Panc1 (cell line): ENCODE measurements around the gene ATP8B1. TPM values are rescaled to one million over a fixed set of nuclear protein-coding genes. Genes with fewer than 3 reads are reported as not detected.

ENCODE experiments used
- ATAC-seq: fragments of 200-7000 bp; cut with Tn5 transposase; 2 replicates; pipeline ENCODE4 v1.9.1; 2020; ENCODE audit warnings: mild to moderate bottlenecking, moderate library complexity
- BruUV-seq: library from RNA; stranded (reverse); fragments of 400-500 nt; replicated peaks from 2 replicates; lab custom pipeline; 2021; lab: Mats Ljungman, UMichigan
- CTCF ChIA-PET: fragments of 300-600 bp; sonication (Branson Sonifier 250); formaldehyde crosslinking; loops from one replicate; lab custom pipeline; 2022; ENCODE audit warnings: antibody characterized with exemption; lab: Charles Lee
- POLR2A ChIA-PET: fragments of 300-600 bp; sonication (Branson Sonifier 250); formaldehyde crosslinking; loops from one replicate; lab custom pipeline; 2022; ENCODE audit warnings: antibody characterized with exemption; lab: Charles Lee
- DNase-seq: peaks from one replicate; pipeline ENCODE4 v3.0.0-alpha.2; 2010; ENCODE audit warnings: low read depth, low spot score
- H3K27ac ChIP-seq: 2 replicates; pipeline ENCODE4 v1.5.1; 2011; ENCODE audit warnings: mild to moderate bottlenecking, low read length, inconsistent platforms
- H3K27me3 ChIP-seq: fragments of 200-500 bp; sonication (Bioruptor generic); 2 replicates; pipeline ENCODE4 v1.6.0; 2014; ENCODE audit warnings: low read length, inconsistent platforms; ENCODE audit not compliant: control insufficient read depth, insufficient read depth
- H3K36me3 ChIP-seq: fragments of 200-500 bp; sonication (Bioruptor generic); 2 replicates; pipeline ENCODE4 v1.5.1; 2014; ENCODE audit warnings: inconsistent platforms, mild to moderate bottlenecking, low read length, moderate library complexity; ENCODE audit not compliant: control insufficient read depth, insufficient read depth
- H3K4me1 ChIP-seq: 2 replicates; pipeline ENCODE4 v1.5.1; 2011; ENCODE audit warnings: inconsistent platforms, mild to moderate bottlenecking, low read length, moderate library complexity; ENCODE audit not compliant: control insufficient read depth, insufficient read depth
- H3K4me3 ChIP-seq, 2 experiments: 2 replicates each; pipeline ENCODE4 v1.5.1; 2011 to 2012; ENCODE audit warnings: low read depth in 2 of 2, low read length in 2 of 2, mild to moderate bottlenecking in 2 of 2, inconsistent platforms in 1 of 2, moderate library complexity in 1 of 2
- H3K9me3 ChIP-seq: fragments of 200-500 bp; sonication (Bioruptor generic); 2 replicates; pipeline ENCODE4 v1.5.1; 2014; ENCODE audit warnings: low read depth, mild to moderate bottlenecking, inconsistent platforms, low read length, moderate library complexity; ENCODE audit not compliant: control insufficient read depth, insufficient read depth
- CTCF ChIP-seq: fragments of 450-650 bp; IDR thresholded peaks from 2 replicates; pipeline ENCODE4 v1.5.1; 2017; ENCODE audit warnings: mild to moderate bottlenecking
- POLR2AphosphoS5 ChIP-seq: IDR thresholded peaks from 2 replicates; pipeline ENCODE4 v1.6.1; 2012; ENCODE audit warnings: mild to moderate bottlenecking, low read depth, low read length, moderate library complexity
- SIN3A ChIP-seq: IDR thresholded peaks from 2 replicates; pipeline ENCODE4 v1.6.1; 2012; ENCODE audit warnings: low read depth, mild to moderate bottlenecking, low read length, moderate library complexity, borderline replicate concordance; ENCODE audit not compliant: insufficient read depth
- TCF7L2 ChIP-seq: IDR thresholded peaks from 2 replicates; pipeline ENCODE4 v1.6.1; 2011; ENCODE audit warnings: mild to moderate bottlenecking, low read depth, low read length, inconsistent platforms
- in situ Hi-C: cut with HindIII; loops from 2 replicates; pipeline ENCODE4 v1.10.0; 2016; ENCODE audit warnings: low sequenced_read_pairs, low pct_unique_long_range_greater_than_20kb
- intact Hi-C: fragments of 100-400 bp; cut with micrococcal nuclease; formaldehyde crosslinking; loops from one replicate; pipeline ENCODE4 v1.10.0; 2022; ENCODE audit not compliant: unreplicated experiment
- total RNA-seq: library from RNA; stranded (reverse); gene quantifications from one replicate; pipeline ENCODE4 v1.2.1, GENCODE V29; 2021; ENCODE audit not compliant: unreplicated experiment
- TF ChIP-seq, protein P1 (sequence below), 2 experiments: IDR thresholded peaks; 2 replicates each; pipeline ENCODE4 v1.6.1; 2011 to 2012; ENCODE audit warnings: low read depth in 2 of 2, control low read depth in 1 of 2, low read length in 1 of 2, mild to moderate bottlenecking in 1 of 2, moderate library complexity in 1 of 2; ENCODE audit not compliant: insufficient read depth in 1 of 2

Gene ATP8B1
- total RNA-seq, 1 experiment from 2014 or later = 12.5 TPM

- ATAC-seq (no peak), DNase-seq (no peak)
- no peaks in the 10 kb centered on the region for H3K27me3 ChIP-seq
- H3K4me3 ChIP-seq = no peak overlapping the region
- no peaks in the 10 kb centered on the region for H3K9me3 ChIP-seq
- TF ChIP-seq POLR2AphosphoS5 = no peak
- TF ChIP-seq TCF7L2 = no peak
- TF ChIP-seq CTCF = no peak
- no peak for TF ChIP-seq SIN3A
- TF ChIP-seq, protein P1, sequence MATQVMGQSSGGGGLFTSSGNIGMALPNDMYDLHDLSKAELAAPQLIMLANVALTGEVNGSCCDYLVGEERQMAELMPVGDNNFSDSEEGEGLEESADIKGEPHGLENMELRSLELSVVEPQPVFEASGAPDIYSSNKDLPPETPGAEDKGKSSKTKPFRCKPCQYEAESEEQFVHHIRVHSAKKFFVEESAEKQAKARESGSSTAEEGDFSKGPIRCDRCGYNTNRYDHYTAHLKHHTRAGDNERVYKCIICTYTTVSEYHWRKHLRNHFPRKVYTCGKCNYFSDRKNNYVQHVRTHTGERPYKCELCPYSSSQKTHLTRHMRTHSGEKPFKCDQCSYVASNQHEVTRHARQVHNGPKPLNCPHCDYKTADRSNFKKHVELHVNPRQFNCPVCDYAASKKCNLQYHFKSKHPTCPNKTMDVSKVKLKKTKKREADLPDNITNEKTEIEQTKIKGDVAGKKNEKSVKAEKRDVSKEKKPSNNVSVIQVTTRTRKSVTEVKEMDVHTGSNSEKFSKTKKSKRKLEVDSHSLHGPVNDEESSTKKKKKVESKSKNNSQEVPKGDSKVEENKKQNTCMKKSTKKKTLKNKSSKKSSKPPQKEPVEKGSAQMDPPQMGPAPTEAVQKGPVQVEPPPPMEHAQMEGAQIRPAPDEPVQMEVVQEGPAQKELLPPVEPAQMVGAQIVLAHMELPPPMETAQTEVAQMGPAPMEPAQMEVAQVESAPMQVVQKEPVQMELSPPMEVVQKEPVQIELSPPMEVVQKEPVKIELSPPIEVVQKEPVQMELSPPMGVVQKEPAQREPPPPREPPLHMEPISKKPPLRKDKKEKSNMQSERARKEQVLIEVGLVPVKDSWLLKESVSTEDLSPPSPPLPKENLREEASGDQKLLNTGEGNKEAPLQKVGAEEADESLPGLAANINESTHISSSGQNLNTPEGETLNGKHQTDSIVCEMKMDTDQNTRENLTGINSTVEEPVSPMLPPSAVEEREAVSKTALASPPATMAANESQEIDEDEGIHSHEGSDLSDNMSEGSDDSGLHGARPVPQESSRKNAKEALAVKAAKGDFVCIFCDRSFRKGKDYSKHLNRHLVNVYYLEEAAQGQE (IDR thresholded peaks at IDR 0.05; ENCODE audit: insufficient read depth in 1 of 2, low read depth in 2 of 2, low read length in 1 of 2) = no peak
- no peak overlapping the region; the same call in 1 of the 2 replicates for H3K27ac ChIP-seq
- no peaks in the 10 kb centered on the region for H3K36me3 ChIP-seq
- POLR2A ChIA-PET = no interaction called here
- CTCF ChIA-PET = no interaction called here
- no TSS peak for BruUV-seq
- peaks cover 26% of the 10 kb centered on the region for H3K4me1 ChIP-seq
- in situ Hi-C loops = no loop called here
- intact Hi-C loops = no loop called here
Observed at GRCh38 chr18:57749604-57749970, 53.5 kb downstream of the ATP8B1 start.

GRCh38 chr18:57748770-57749603 is 54.1 kb downstream of the ATP8B1 start:
- peaks cover 26% of the 10 kb centered on the region for H3K4me1 ChIP-seq
- no peak for TF ChIP-seq POLR2AphosphoS5
- no peak for TF ChIP-seq TCF7L2
- TF ChIP-seq SIN3A = no peak
- TF ChIP-seq CTCF = no peak
- CTCF ChIA-PET = no interaction called here
- H3K27ac ChIP-seq = peak overlapping the region; percentile 85
- POLR2A ChIA-PET = interaction anchor here (0.9 kb wide), 1 partner anchor 20 kb away, joined by 4 read pairs; no protein-coding TSS in a partner anchor
- in situ Hi-C loops = no loop called here
- no peak overlapping the region; a peak in 1 of 4 replicates for H3K4me3 ChIP-seq
- H3K36me3 ChIP-seq = no peaks in the 10 kb centered on the region
- BruUV-seq = no TSS peak
- no peak for DNase-seq
- peak; percentile 87 for ATAC-seq
- H3K27me3 ChIP-seq = no peaks in the 10 kb centered on the region
- intact Hi-C loops = no loop called here
- H3K9me3 ChIP-seq = no peaks in the 10 kb centered on the region
